ENCODE measurements around the gene KREMEN1.

GRCh38 chr22:29125844-29126243 is 53.0 kb downstream of the KREMEN1 start:
- no peak for TF ChIP-seq EZH2 (IDR thresholded peaks at IDR 0.05; ENCODE audit: borderline replicate concordance, insufficient read depth, low read depth, low read length, poor library complexity, severe bottlenecking)
- no peak for TF ChIP-seq CTCF (IDR thresholded peaks at IDR 0.05)
